Measurements from ENCODE around the gene CTBP2.

The CTBP2 gene

DNA sequence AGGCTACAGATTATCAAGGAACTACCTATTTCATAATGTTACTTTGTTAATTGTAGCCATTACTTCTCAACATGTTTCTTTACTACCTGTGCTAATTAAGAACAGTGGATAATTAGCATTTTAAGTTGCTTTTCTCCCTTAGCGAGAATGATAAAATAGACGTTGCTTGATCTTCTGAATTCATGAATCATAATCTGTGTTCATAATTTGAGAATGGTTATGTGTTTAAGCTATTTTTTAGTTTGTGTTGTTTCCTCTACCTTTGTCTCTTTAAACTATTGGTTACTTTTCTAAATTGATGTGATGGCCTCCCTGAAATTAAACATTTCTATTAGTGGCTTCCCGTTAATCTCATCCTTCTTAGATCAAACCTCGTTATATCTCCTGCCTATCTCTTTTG, 218.5 kb downstream of the CTBP2 start, which contains the start of gene ZRANB1:
Gene ZRANB1, plus strand, starts transcription at position 301 of the 400 bp plus-strand sequence. CDS start 371 bp downstream, outside the sequence.
- no peak for DNase-seq (ENCODE audit: low spot score)

- no peak for DNase-seq (ENCODE audit: low spot score)
Observed at GRCh38 chr10:124939290-124939689, 221.1 kb downstream of the CTBP2 start.

DNA sequence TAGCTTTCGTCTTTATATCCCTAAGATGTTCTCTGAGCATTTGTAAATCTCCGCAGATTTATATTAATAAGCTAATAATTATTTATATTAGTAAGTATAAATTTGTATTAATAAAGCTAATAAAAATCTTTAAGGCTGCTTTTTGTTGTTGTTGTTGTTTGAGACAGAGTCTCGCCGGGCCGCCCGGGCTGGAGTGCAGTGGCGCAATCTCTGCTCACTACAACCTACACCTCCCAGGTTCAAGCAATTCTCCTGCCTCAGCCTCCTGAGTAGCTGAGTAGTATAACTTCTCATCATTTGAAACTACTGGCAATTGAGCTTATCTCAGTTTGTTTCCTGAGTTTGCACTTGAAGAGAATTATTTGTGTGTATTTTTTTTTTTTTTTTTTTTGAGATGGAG, 223.6 kb downstream of the CTBP2 start:
- DNase-seq (ENCODE audit: low spot score) = no peak

GRCh38 chr10:124935946-124936345, 224.4 kb downstream of the CTBP2 start:
- no peak for DNase-seq (ENCODE audit: low spot score)

All from GM03348 (cell line).